Measurements from ENCODE around the gene BICRA. TPM values are rescaled to one million over a fixed set of nuclear protein-coding genes. Genes with fewer than 3 reads are reported as not detected.
A peak's percentile ranks its signal among the peaks of the same experiment; 100 is the strongest.
"Not testable (repeated sequence)": the region's sequence is repeated elsewhere in the genome, so short reads cannot be mapped to it uniquely, and the experiment has no call there.

Gene BICRA
- total RNA-seq, 1 donor from 2014 or later, result 15.6 TPM

GRCh38 chr19:47711652-47712242 is 102.8 kb downstream of the BICRA start:
- H3K4me3 Mint-ChIP-seq, result peak overlapping the region; percentile 69

DNA sequence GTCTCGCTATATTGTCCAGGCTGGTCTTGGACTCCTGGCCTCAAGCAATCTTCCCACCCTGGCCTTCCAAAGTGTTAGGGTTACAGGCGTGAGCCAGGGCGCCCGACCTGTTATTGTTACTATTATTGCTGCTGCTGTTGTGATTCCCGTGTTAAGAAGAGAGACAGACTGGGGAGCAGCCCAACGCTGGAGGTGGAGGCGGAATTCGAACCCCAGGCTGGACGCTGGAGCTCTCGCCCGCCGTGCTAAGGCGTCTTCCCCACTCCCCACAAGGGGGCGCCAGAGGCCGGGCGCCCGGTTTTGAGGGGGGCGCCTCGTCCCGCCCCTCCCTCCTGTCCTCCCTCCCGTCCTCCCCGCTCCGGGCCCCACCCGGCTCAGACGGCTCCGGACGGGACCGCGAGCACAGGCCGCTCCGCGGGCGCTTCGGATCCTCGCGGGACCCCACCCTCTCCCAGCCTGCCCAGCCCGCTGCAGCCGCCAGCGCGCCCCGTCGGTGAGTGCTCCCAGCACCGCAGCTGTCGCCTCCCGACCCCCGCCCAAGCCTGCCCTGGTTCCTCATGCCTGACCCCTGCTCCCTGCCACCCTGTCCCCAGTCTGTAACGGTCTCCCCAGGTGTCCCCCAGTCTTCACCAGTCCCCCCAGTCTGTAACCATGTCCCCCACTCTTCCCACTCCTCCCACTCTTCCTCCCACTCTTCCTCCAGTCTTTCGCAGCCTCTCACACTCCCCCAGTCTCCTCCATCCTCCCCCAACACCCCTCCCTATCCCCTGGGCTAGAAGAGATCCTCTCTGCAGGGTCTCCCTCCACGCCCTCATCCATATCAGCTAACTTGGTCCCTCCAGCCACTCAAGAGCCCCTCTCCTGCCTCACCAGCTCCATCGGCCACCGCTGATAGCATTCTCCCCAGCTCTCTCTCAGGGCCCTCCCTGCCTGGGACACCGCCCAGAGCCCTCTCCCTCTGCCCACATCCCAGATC is 104.4 kb downstream of the BICRA start, which contains the start of gene EHD2:
EHD2 (plus strand) TSS at position 377 of the 976 bp plus-strand sequence. CDS start 3,191 bp downstream, outside the sequence.
- Histone ChIP-seq H4K20me1 (ENCODE audit: low read depth) (no peaks in the 10 kb centered on the region), H3K27ac (no peak within 1 kb of the TSS), H3K4me1 (no peaks in the 10 kb centered on the region), H3K4me3 (peak within 1 kb of the TSS; percentile 52), H3K36me3 (no peaks in the 10 kb centered on the region), H3K79me2 (ENCODE audit: low read depth) (no peaks in the 10 kb centered on the region), H3K27me3 (peaks cover 6% of the 10 kb centered on the region), H3K9me3 (ENCODE audit: low read depth) (no peaks in the 10 kb centered on the region), H3K4me2 (peak within 1 kb of the TSS; percentile 28), H3F3A (ENCODE audit: low read depth) (peaks cover 5% of the 10 kb centered on the region), H2AFZ (replicated peaks) (peak within 1 kb of the TSS; percentile 40), H3K9ac (no peak within 1 kb of the TSS)
- TF ChIP-seq, protein P1, sequence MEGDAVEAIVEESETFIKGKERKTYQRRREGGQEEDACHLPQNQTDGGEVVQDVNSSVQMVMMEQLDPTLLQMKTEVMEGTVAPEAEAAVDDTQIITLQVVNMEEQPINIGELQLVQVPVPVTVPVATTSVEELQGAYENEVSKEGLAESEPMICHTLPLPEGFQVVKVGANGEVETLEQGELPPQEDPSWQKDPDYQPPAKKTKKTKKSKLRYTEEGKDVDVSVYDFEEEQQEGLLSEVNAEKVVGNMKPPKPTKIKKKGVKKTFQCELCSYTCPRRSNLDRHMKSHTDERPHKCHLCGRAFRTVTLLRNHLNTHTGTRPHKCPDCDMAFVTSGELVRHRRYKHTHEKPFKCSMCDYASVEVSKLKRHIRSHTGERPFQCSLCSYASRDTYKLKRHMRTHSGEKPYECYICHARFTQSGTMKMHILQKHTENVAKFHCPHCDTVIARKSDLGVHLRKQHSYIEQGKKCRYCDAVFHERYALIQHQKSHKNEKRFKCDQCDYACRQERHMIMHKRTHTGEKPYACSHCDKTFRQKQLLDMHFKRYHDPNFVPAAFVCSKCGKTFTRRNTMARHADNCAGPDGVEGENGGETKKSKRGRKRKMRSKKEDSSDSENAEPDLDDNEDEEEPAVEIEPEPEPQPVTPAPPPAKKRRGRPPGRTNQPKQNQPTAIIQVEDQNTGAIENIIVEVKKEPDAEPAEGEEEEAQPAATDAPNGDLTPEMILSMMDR (IDR thresholded peaks at IDR 0.05), result peak; percentile 86
- TF ChIP-seq EZH2 (IDR thresholded peaks at IDR 0.05), result no peak
- Mint-ChIP-seq H3K27ac (no peak within 1 kb of the TSS), H3K4me1 (peaks cover 2% of the 10 kb centered on the region), H3K27me3 (ENCODE audit: insufficient read depth, low read depth) (peaks cover 31% of the 10 kb centered on the region), H3K36me3 (no peaks in the 10 kb centered on the region), H3K4me3 (peak within 1 kb of the TSS; percentile 73), H3K9me3 (peaks cover 21% of the 10 kb centered on the region)
- DNase-seq (ENCODE audit: low spot score), result peak; percentile 70

More at GRCh38 chr19:47711652-47712242, 102.8 kb downstream of the BICRA start:
- Mint-ChIP-seq H3K4me1 (no peaks in the 10 kb centered on the region), H3K36me3 (no peaks in the 10 kb centered on the region), H3K27ac (no peak overlapping the region), H3K27me3 (ENCODE audit: insufficient read depth, low read depth) (peaks cover 29% of the 10 kb centered on the region), H3K9me3 (peaks cover 21% of the 10 kb centered on the region)
- Histone ChIP-seq H2AFZ (replicated peaks) (no peak overlapping the region), H3K79me2 (ENCODE audit: low read depth) (no peaks in the 10 kb centered on the region), H3K4me2 (no peak overlapping the region), H3K4me3 (no peak overlapping the region), H3K9me3 (ENCODE audit: low read depth) (no peaks in the 10 kb centered on the region), H3K9ac (no peak overlapping the region), H3K27me3 (peaks cover 6% of the 10 kb centered on the region), H3K27ac (no peak overlapping the region), H3K4me1 (no peaks in the 10 kb centered on the region), H4K20me1 (ENCODE audit: low read depth) (no peaks in the 10 kb centered on the region), H3K36me3 (no peaks in the 10 kb centered on the region), H3F3A (ENCODE audit: low read depth) (peaks cover 5% of the 10 kb centered on the region)
- no peak for DNase-seq (ENCODE audit: low spot score)
- TF ChIP-seq EZH2phosphoT487 (IDR thresholded peaks at IDR 0.05) (no peak), EZH2 (IDR thresholded peaks at IDR 0.05) (no peak)
- TF ChIP-seq, protein P1 (IDR thresholded peaks at IDR 0.05), result no peak

DNA sequence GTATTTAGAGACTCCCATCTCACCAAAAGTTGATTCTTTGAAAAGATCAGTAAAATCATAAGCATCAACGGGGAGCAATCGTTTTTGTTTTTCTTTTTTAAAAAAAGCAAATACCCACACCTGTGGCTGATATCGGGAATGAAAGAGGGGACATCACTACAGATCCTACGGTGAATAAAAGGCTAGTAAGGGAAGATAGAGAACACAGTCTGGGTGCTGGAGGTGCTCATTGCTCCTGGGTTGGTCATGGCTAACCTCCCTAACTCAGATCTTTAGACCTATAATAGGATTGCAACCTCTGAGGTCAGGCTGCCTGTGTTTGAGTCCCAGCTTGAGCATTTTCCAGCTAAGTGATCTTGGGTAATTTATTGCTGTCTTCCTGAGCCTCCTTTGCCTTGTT is 105.4 kb downstream of the BICRA start:
- no peak overlapping the region for H3K27ac ChIP-seq
- peaks cover 29% of the 10 kb centered on the region for H3K27me3 Mint-ChIP-seq (ENCODE audit: insufficient read depth, low read depth)
- no peaks in the 10 kb centered on the region for H3K79me2 ChIP-seq (ENCODE audit: low read depth)
- H3K27ac Mint-ChIP-seq, result no peak overlapping the region
- no peaks in the 10 kb centered on the region for H4K20me1 ChIP-seq (ENCODE audit: low read depth)
- no peak overlapping the region for H3K9ac ChIP-seq
- H3K36me3 Mint-ChIP-seq, result no peaks in the 10 kb centered on the region
- peaks cover 4% of the 10 kb centered on the region for H3K4me1 ChIP-seq
- no peak overlapping the region for H3K4me3 ChIP-seq
- no peak for DNase-seq (ENCODE audit: low spot score)
- H3K27me3 ChIP-seq, result peaks cover 6% of the 10 kb centered on the region
- H3K4me2 ChIP-seq, result no peak overlapping the region
- H3K4me1 Mint-ChIP-seq, result peaks cover 6% of the 10 kb centered on the region
- H3K4me3 Mint-ChIP-seq, result peak overlapping the region; percentile 67
- H3F3A ChIP-seq (ENCODE audit: low read depth), result peaks cover 5% of the 10 kb centered on the region
- TF ChIP-seq EZH2 (IDR thresholded peaks at IDR 0.05), result no peak
- TF ChIP-seq EZH2phosphoT487 (IDR thresholded peaks at IDR 0.05), result no peak
- TF ChIP-seq, protein P1 (IDR thresholded peaks at IDR 0.05), result no peak
- no peak overlapping the region for H2AFZ ChIP-seq (replicated peaks)
- no peaks in the 10 kb centered on the region for H3K9me3 ChIP-seq (ENCODE audit: low read depth)
- H3K9me3 Mint-ChIP-seq, result peaks cover 21% of the 10 kb centered on the region
- H3K36me3 ChIP-seq, result no peaks in the 10 kb centered on the region

DNA sequence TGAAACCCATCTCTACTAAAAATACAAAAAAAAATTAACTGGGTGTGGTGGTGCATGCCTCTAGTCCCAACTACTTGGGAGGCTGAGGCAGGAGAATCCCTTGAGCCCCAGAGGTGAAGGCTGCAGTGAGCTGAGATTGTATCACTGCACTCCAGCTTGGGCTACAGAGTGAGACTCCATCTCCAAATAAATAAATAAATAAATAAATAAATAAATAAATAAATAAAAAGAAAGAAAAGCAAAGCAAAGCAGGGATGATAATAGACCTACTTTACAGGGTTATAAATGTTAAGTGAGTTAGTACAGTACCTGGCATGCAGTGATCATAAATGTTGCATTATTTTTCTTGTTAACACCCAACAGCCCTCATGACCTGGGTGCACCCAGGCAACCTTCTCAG is 105.9 kb downstream of the BICRA start:
- H3F3A ChIP-seq (ENCODE audit: low read depth); H3K4me3 Mint-ChIP-seq; H3K79me2 ChIP-seq (ENCODE audit: low read depth); H3K9me3 ChIP-seq (ENCODE audit: low read depth); H3K4me3 ChIP-seq; H4K20me1 ChIP-seq (ENCODE audit: low read depth); H3K27me3 ChIP-seq; H2AFZ ChIP-seq (replicated peaks); H3K4me2 ChIP-seq; H3K27ac Mint-ChIP-seq; H3K36me3 ChIP-seq; H3K4me1 ChIP-seq; H3K36me3 Mint-ChIP-seq; H3K27ac ChIP-seq; DNase-seq (ENCODE audit: low spot score); H3K4me1 Mint-ChIP-seq; H3K9ac ChIP-seq: not testable (repeated sequence)
- Mint-ChIP-seq H3K9me3 (peaks cover 21% of the 10 kb centered on the region), H3K27me3 (ENCODE audit: insufficient read depth, low read depth) (peaks cover 29% of the 10 kb centered on the region)

All from neural progenitor cell (in vitro differentiated cells).